ENCODE results near the gene SYCP2.

SYCP2 gene

GRCh38 chr20:59873409-59873808, 60.0 kb downstream of the SYCP2 start:
- no peak for DNase-seq (ENCODE audit: extremely low read depth, low read depth)
- no peak for TF ChIP-seq CTCF (IDR thresholded peaks at IDR 0.05; ENCODE audit: low read depth, low read length)

- no peak for TF ChIP-seq CTCF (IDR thresholded peaks at IDR 0.05; ENCODE audit: low read depth, low read length)
- no peak for DNase-seq (ENCODE audit: extremely low read depth, low read depth)
These were observed 62.3 kb downstream of the SYCP2 start for GRCh38 chr20:59871096-59871495.

GRCh38 chr20:59866338-59866737, 67.1 kb downstream of the SYCP2 start:
- DNase-seq (ENCODE audit: extremely low read depth, low read depth): no peak
- TF ChIP-seq CTCF (IDR thresholded peaks at IDR 0.05; ENCODE audit: low read depth, low read length): no peak

GRCh38 chr20:59864726-59865125, 68.7 kb downstream of the SYCP2 start:
- DNase-seq (ENCODE audit: extremely low read depth, low read depth): no peak
- no peak for TF ChIP-seq CTCF (IDR thresholded peaks at IDR 0.05; ENCODE audit: low read depth, low read length)

- TF ChIP-seq CTCF (IDR thresholded peaks at IDR 0.05; ENCODE audit: low read depth, low read length): no peak
These were observed 70.4 kb downstream of the SYCP2 start for GRCh38 chr20:59863058-59863457.

GRCh38 chr20:59861401-59861800, 72.0 kb downstream of the SYCP2 start:
- TF ChIP-seq CTCF (IDR thresholded peaks at IDR 0.05; ENCODE audit: low read depth, low read length): no peak
- no peak for DNase-seq (ENCODE audit: extremely low read depth, low read depth)

More at GRCh38 chr20:59863058-59863457, 70.4 kb downstream of the SYCP2 start:
- DNase-seq (ENCODE audit: extremely low read depth, low read depth): no peak

GRCh38 chr20:59858425-59858824, 75.0 kb downstream of the SYCP2 start:
- DNase-seq (ENCODE audit: extremely low read depth, low read depth): no peak
- no peak for TF ChIP-seq CTCF (IDR thresholded peaks at IDR 0.05; ENCODE audit: low read depth, low read length)
